ENCODE results near the gene RPL18A.
"Not testable (repeated sequence)": the region's sequence is repeated elsewhere in the genome, so short reads cannot be mapped to it uniquely, and the experiment has no call there.

Gene RPL18A

GRCh38 chr19:17872251-17873001, 12.7 kb downstream of the RPL18A start:
- Histone ChIP-seq H3K4me1 (ENCODE audit: control insufficient read depth, low read depth, low read length) (peaks cover 9% of the 10 kb centered on the region), H3K4me3 (ENCODE audit: low read length) (no peak overlapping the region), H3K27me3 (ENCODE audit: control insufficient read depth, insufficient read depth, low read length) (peaks cover 27% of the 10 kb centered on the region), H3K36me3 (ENCODE audit: control insufficient read depth, low read depth, low read length) (no peaks in the 10 kb centered on the region), H3K9me3 (ENCODE audit: control insufficient read depth, low read depth, low read length) (no peaks in the 10 kb centered on the region), H3K27ac (ENCODE audit: low read length) (no peak overlapping the region), H3K9ac (ENCODE audit: low read length) (no peak overlapping the region)

- peak overlapping the region; percentile 72 for H3K4me3 ChIP-seq (ENCODE audit: low read length)
- no peaks in the 10 kb centered on the region for H3K36me3 ChIP-seq (ENCODE audit: control insufficient read depth, low read depth, low read length)
- H3K4me1 ChIP-seq (ENCODE audit: control insufficient read depth, low read depth, low read length): peaks cover under 1% of the 10 kb centered on the region
- H3K27ac ChIP-seq (ENCODE audit: low read length): no peak overlapping the region
- H3K9ac ChIP-seq (ENCODE audit: low read length): no peak overlapping the region
- H3K9me3 ChIP-seq (ENCODE audit: control insufficient read depth, low read depth, low read length): no peaks in the 10 kb centered on the region
- H3K27me3 ChIP-seq (ENCODE audit: control insufficient read depth, insufficient read depth, low read length): peaks cover 27% of the 10 kb centered on the region
Measured at GRCh38 chr19:17873786-17874757, 14.4 kb downstream of the RPL18A start.

DNA sequence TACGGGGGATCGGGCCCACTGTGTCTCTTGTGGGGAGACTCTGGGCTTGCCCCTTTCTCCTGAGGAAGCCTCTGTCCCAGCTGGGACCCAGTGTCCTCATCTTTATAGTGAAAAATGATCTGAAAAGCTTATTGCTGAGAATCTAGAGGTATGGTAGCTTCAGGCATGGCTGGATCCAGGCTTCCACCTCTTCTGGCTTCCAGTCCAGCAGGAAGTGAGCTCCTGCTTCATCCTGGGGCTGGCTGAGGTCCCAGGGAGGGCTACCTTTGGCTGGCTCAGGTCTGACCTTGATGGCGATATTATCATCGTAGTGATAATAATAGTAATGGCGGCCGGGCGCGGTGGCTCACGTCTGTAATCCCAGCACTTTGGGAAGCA, 15.0 kb downstream of the RPL18A start:
- Histone ChIP-seq H3K9me3 (ENCODE audit: control insufficient read depth, low read depth, low read length) (no peaks in the 10 kb centered on the region), H3K9ac (ENCODE audit: low read length) (no peak overlapping the region), H3K4me1 (ENCODE audit: control insufficient read depth, low read depth, low read length) (no peaks in the 10 kb centered on the region), H3K27ac (ENCODE audit: low read length) (no peak overlapping the region), H3K4me3 (ENCODE audit: low read length) (peak overlapping the region; percentile 34), H3K27me3 (ENCODE audit: control insufficient read depth, insufficient read depth, low read length) (peaks cover 27% of the 10 kb centered on the region), H3K36me3 (ENCODE audit: control insufficient read depth, low read depth, low read length) (no peaks in the 10 kb centered on the region)

- H3K9ac ChIP-seq (ENCODE audit: low read length): no peak overlapping the region
- H3K4me1 ChIP-seq (ENCODE audit: control insufficient read depth, low read depth, low read length): no peaks in the 10 kb centered on the region
- no peaks in the 10 kb centered on the region for H3K36me3 ChIP-seq (ENCODE audit: control insufficient read depth, low read depth, low read length)
- H3K9me3 ChIP-seq (ENCODE audit: control insufficient read depth, low read depth, low read length): no peaks in the 10 kb centered on the region
- H3K4me3 ChIP-seq (ENCODE audit: low read length): no peak overlapping the region
- no peak overlapping the region for H3K27ac ChIP-seq (ENCODE audit: low read length)
- peaks cover 10% of the 10 kb centered on the region for H3K27me3 ChIP-seq (ENCODE audit: control insufficient read depth, insufficient read depth, low read length)
Measured at GRCh38 chr19:17877696-17878095, 18.0 kb downstream of the RPL18A start.

DNA sequence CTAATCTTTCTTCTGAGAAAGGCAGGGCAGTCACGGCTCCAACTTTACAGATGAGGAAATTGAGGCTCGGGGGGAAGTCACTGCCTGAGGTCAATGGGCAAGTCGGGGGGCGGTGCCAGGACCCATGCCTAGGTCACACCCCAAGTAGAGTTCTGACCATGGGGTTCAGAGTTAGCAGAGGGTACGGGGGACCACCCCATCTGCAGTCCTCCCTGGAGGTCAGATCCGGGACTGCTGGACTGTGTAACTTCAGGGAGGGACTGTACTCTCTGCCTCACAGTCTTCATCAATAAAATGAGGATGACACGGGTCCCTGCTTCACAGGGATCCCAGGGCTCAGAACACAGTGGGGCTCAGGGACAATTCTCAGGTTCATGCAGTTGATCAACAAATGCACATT, 19.8 kb downstream of the RPL18A start:
- Histone ChIP-seq H3K4me3 (ENCODE audit: low read length) (no peak overlapping the region), H3K27ac (ENCODE audit: low read length) (no peak overlapping the region), H3K27me3 (ENCODE audit: control insufficient read depth, insufficient read depth, low read length) (no peaks in the 10 kb centered on the region), H3K9me3 (ENCODE audit: control insufficient read depth, low read depth, low read length) (no peaks in the 10 kb centered on the region), H3K4me1 (ENCODE audit: control insufficient read depth, low read depth, low read length) (no peaks in the 10 kb centered on the region), H3K36me3 (ENCODE audit: control insufficient read depth, low read depth, low read length) (no peaks in the 10 kb centered on the region), H3K9ac (ENCODE audit: low read length) (no peak overlapping the region)

- no peaks in the 10 kb centered on the region for H3K36me3 ChIP-seq (ENCODE audit: control insufficient read depth, low read depth, low read length)
- no peaks in the 10 kb centered on the region for H3K27me3 ChIP-seq (ENCODE audit: control insufficient read depth, insufficient read depth, low read length)
- no peaks in the 10 kb centered on the region for H3K4me1 ChIP-seq (ENCODE audit: control insufficient read depth, low read depth, low read length)
- H3K4me3 ChIP-seq (ENCODE audit: low read length): no peak overlapping the region
- H3K9ac ChIP-seq (ENCODE audit: low read length): no peak overlapping the region
- H3K27ac ChIP-seq (ENCODE audit: low read length): no peak overlapping the region
- no peaks in the 10 kb centered on the region for H3K9me3 ChIP-seq (ENCODE audit: control insufficient read depth, low read depth, low read length)
Measured at GRCh38 chr19:17881701-17882100, 22.0 kb downstream of the RPL18A start.

- Histone ChIP-seq H3K9ac (ENCODE audit: low read length) (no peak overlapping the region), H3K36me3 (ENCODE audit: control insufficient read depth, low read depth, low read length) (no peaks in the 10 kb centered on the region), H3K9me3 (ENCODE audit: control insufficient read depth, low read depth, low read length) (no peaks in the 10 kb centered on the region), H3K4me3 (ENCODE audit: low read length) (no peak overlapping the region), H3K4me1 (ENCODE audit: control insufficient read depth, low read depth, low read length) (no peaks in the 10 kb centered on the region), H3K27ac (ENCODE audit: low read length) (no peak overlapping the region), H3K27me3 (ENCODE audit: control insufficient read depth, insufficient read depth, low read length) (no peaks in the 10 kb centered on the region)
Measured at GRCh38 chr19:17883627-17884410, 24.1 kb downstream of the RPL18A start.

- Histone ChIP-seq H3K27me3 (ENCODE audit: control insufficient read depth, insufficient read depth, low read length) (no peaks in the 10 kb centered on the region), H3K4me1 (ENCODE audit: control insufficient read depth, low read depth, low read length) (no peaks in the 10 kb centered on the region), H3K9me3 (ENCODE audit: control insufficient read depth, low read depth, low read length) (no peaks in the 10 kb centered on the region), H3K27ac (ENCODE audit: low read length) (no peak overlapping the region), H3K4me3 (ENCODE audit: low read length) (no peak overlapping the region), H3K36me3 (ENCODE audit: control insufficient read depth, low read depth, low read length) (no peaks in the 10 kb centered on the region), H3K9ac (ENCODE audit: low read length) (no peak overlapping the region)
Measured at GRCh38 chr19:17886515-17886914, 26.8 kb downstream of the RPL18A start.

- not testable (repeated sequence) for H3K4me3 ChIP-seq (ENCODE audit: low read length); H3K36me3 ChIP-seq (ENCODE audit: control insufficient read depth, low read depth, low read length); H3K4me1 ChIP-seq (ENCODE audit: control insufficient read depth, low read depth, low read length); H3K27me3 ChIP-seq (ENCODE audit: control insufficient read depth, insufficient read depth, low read length); H3K9ac ChIP-seq (ENCODE audit: low read length); H3K27ac ChIP-seq (ENCODE audit: low read length); H3K9me3 ChIP-seq (ENCODE audit: control insufficient read depth, low read depth, low read length)
Measured at GRCh38 chr19:17887221-17887620, 27.5 kb downstream of the RPL18A start.

GRCh38 chr19:17888260-17888659, 28.6 kb downstream of the RPL18A start:
- no peaks in the 10 kb centered on the region for H3K27me3 ChIP-seq (ENCODE audit: control insufficient read depth, insufficient read depth, low read length)
- H3K9ac ChIP-seq (ENCODE audit: low read length): no peak overlapping the region
- no peak overlapping the region for H3K4me3 ChIP-seq (ENCODE audit: low read length)

GRCh38 chr19:17889609-17890214, 30.0 kb downstream of the RPL18A start:
- Histone ChIP-seq H3K9me3 (ENCODE audit: control insufficient read depth, low read depth, low read length) (no peaks in the 10 kb centered on the region), H3K27ac (ENCODE audit: low read length) (no peak overlapping the region), H3K27me3 (ENCODE audit: control insufficient read depth, insufficient read depth, low read length) (no peaks in the 10 kb centered on the region)

More at GRCh38 chr19:17888260-17888659, 28.6 kb downstream of the RPL18A start:
- no peak overlapping the region for H3K27ac ChIP-seq (ENCODE audit: low read length)
- H3K4me1 ChIP-seq (ENCODE audit: control insufficient read depth, low read depth, low read length): no peaks in the 10 kb centered on the region
- no peaks in the 10 kb centered on the region for H3K9me3 ChIP-seq (ENCODE audit: control insufficient read depth, low read depth, low read length)
- no peaks in the 10 kb centered on the region for H3K36me3 ChIP-seq (ENCODE audit: control insufficient read depth, low read depth, low read length)

More at GRCh38 chr19:17889609-17890214, 30.0 kb downstream of the RPL18A start:
- Histone ChIP-seq H3K9ac (ENCODE audit: low read length) (no peak overlapping the region), H3K4me1 (ENCODE audit: control insufficient read depth, low read depth, low read length) (no peaks in the 10 kb centered on the region), H3K4me3 (ENCODE audit: low read length) (no peak overlapping the region), H3K36me3 (ENCODE audit: control insufficient read depth, low read depth, low read length) (no peaks in the 10 kb centered on the region)
